Smooth muscle cell of the brain vasculature (primary cell): Measurements from ENCODE around the gene TEAD1.
"Not testable (repeated sequence)": the region's sequence is repeated elsewhere in the genome, so short reads cannot be mapped to it uniquely, and the experiment has no call there.

ENCODE experiments used
- DNase-seq: peaks from one replicate; pipeline ENCODE4 v3.0.0-alpha.2; 2012; ENCODE audit warnings: low read depth, low spot score

TEAD1 gene

DNA sequence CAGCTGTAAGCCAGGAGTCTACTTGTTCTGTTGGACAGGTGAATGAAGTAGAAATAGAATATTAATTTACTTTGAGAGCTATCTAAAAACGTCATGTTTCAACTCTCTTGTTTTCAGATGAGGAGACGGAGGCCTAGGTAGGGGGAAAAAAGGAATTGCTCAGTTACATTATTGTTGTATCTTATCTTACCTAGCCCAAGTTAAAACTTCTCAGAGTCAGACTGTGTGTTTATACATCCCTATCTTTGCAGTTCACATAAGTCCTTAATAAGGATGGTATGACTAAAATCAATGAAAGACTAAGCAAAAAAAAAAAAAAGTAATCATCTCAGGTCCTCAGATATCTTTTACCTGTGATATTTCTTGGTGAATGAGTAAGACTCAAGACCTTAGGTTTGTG is 62.8 kb downstream of the TEAD1 start:
- no peak for DNase-seq

DNA sequence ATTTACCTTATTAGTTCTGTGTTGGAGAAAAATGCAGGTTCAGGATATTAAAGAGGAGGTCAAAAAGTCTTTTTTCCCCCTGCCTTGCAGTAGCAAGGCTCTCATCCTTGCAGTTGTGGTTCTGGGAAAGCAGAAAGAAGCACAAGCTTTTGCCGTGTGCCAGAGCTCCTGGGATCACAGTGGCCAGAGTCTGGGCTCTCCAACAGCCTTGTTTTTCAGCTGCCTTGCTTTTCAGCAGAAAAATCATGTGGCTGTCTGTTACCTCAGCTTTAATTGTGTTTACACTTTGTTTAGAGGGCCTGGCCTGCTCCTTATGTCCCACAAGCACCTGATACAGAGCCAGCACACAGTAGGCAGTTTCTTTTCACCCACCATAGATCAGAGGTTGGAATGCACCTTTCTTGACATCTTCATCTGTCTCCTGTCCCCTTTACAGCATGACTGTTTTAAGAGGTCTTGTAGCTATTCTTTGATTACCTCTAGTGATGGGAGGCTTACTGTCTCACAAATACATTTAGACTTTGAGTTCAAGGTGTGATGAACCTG is 67.5 kb downstream of the TEAD1 start:
- no peak for DNase-seq

DNA sequence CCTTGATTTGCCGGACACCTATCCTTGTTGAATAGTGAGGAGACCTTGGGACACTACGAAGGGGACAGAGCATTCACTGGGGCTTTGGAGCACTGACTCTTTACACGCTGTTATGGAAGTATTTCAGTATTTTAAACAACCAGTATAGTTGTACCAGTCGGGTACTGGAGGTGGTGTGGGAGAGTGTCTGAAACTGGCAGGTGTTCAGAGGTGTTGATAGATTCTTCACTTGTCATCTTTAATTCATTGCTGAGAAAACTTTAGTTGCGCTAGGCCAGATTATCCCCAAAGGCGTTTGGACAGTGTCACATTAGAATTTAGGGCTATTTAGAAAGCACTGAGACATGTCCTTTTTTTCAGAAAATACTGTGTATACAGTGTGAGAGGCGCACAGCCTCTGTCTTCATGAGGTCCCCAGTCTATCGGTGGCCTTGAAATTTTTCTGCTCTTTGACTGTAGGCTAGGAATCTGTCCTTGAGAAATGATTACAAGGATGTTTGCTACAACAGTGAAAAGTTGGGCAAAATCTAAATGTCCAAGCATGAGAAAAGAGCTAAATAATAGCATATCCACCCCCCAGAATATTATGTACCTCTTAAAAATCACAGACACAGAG is 69.7 kb downstream of the TEAD1 start:
- no peak for DNase-seq

DNA sequence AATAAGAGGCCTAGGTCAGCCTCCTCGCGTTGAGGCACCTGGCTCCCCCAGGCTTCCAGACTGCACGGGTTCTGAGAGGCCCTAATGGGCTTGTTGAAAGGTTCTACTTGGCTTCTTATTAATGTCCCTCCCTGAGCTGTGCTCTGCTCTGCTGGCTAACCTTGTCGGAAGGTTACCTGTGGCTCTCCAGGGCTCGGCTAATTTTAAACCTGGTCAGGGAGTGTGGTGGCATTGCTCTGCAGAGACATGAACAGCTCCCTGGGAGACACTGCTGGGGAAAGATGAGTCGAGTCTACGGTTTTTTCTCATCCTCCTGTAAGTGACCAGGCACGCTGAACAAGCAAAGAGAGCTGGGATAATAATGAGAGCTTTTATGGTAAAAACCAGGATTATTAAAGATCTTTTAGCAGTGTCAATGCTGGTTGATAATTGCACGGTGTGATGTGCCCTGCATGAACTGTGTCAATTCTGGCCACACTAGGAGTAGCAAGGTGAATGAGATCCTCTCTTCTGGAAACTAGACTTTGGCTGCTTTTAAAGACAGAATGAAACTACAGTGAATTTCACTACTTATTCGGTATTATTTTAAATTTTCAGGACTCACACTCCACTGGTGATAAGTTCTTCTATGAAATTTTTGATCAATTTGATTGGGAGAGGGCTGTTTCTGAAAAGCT is 70.7 kb downstream of the TEAD1 start:
- no peak for DNase-seq

DNA sequence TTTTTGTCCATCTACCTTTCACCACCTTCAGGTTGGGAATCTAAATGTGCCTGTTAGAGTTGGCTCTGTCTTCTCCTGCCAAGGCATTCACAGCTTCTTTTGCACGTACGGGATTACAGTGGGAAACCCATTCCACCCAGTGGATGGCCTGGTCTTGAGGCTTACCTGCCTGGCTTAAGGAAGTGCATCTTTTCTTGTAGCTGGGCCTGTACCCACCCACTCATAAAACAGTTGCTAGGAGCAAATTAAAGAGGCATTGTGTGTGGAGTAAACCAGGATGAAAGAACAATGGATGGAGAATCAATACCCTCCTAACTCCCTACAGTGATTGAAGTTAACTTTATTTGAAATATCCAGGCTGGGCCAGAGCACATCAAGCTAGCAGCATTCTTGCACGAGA is 71.6 kb downstream of the TEAD1 start:
- no peak for DNase-seq

DNA sequence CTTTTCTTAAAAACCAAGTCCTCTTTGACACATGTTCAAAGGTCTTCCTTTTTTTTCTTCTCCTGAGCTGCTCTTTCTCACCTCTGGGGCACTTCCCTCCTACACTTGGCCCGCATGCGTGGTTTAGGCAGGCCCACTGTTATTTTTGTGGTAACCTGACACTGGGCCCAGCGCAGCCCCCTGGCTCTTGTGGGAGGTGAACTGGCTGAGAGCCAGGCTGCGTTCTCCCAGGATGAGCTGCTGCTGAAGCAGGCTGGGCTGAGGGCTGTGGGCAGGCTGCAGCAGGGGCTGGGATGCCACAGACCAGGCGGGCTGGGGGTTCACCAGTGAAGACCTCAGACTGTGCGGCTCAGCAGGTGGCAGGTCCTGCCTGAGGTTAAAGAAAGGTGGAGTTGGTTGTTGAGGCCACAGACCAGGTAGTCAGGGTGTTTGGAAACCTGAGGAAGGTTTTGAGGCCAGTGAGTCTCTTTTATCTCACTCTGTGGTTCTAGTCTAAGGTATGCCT is 72.4 kb downstream of the TEAD1 start:
- peak; percentile 84 for DNase-seq

DNA sequence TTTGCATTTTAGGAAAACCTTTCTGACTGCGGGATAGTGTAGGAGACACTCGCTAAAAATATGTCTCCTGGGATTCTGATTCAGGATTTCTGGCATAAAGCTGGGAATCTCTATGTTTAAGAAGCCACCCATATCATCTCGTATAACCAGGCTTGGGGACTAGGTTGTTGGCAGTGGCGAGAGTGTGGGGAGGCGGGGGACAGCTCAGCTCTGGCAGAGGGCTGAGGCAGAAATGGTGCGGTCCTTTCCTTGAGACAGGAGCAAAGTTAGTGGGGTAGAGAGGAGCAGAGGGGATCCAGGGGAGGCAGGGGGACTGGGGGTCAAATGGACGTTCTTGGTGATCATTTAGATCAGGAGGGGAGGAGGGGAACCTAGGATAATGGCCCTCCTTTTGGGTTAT is 74.3 kb downstream of the TEAD1 start:
- DNase-seq = no peak

DNA sequence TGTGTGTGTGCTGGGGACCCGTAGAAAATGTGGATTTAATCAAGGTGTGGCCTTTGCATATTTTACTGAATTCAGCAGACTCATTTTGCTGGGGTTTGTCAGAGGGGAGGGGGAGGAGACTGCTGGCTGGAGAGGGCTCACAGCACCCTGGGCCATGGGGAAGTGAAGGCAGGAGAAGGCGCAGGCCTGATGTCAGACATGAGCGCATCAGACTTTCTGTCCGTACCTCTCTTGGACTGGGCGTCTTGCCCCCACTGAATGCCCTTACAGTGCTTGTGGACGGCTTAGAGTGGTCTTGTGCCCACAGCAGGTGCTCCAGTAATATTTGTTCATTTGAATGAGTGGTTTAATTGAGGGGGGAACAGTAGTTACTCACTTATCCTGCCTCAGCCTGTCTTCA is 75.2 kb downstream of the TEAD1 start:
- no peak for DNase-seq

DNA sequence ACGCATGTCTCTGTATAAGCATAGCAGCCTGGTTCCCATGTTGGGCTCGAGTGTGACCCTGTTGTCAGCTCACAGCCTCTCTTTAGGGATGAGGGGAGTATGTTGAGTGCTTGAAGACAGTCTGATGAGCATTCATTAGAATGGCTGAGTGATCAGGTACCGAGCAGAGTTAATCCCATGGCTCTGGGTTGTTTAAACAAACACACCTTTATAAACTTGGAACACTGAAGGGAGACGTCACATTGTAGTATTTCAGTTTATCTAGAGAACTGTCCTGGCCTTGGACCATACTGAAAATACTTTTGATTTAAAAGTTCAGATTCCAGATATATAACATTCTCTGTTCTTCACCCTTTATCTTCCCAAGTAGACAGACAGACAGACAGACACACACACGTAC is 76.0 kb downstream of the TEAD1 start:
- DNase-seq = no peak

DNA sequence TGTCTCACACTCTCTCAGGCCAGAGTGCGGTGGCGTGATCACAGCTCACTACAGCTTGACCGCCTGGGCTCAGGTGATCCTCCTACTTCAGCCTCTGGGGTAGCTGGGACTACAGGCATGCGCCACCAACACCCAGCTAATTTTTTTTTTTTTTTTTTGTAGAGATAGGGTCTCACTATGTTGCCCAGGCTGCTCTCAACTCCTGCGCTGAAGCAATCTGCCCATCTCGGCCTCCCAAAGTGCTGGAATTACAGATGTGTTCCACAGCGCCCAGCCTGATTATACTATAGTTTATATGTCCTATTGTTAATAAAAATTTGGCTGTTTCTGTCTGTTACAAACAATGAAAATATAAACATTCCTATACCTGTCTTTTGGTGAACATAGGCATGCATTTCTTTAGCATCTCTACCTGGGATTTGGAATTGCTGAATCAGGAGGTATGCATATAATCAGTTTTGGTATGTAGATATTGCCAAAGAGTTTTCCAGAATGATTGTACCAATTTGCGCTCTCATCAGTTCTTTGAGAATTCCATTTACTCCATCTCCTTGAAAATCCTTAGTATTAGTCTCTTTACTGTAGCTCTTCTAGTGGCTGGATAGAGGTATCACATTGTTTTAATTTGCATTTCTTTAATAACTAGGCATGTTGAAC is 78.8 kb downstream of the TEAD1 start:
- DNase-seq = no peak

DNA sequence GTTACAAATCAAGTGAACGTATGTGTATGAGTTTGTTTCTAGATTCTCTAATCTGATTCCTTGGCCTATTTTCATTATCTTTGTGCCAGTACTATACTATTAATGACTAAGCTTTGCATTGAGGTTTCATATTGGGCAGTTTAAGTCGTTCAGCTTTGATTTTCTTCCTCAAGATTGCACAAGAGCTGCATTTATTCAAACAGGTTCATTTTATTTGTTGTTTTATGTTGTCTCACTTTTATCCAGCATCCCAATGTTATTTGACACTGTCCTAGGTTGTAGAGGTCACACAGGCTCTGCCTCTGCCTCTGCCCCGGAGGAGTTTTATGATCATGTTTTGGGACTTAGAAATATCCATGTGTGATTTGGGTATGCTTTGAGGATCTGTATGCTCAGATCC is 79.8 kb downstream of the TEAD1 start:
- no peak for DNase-seq

DNA sequence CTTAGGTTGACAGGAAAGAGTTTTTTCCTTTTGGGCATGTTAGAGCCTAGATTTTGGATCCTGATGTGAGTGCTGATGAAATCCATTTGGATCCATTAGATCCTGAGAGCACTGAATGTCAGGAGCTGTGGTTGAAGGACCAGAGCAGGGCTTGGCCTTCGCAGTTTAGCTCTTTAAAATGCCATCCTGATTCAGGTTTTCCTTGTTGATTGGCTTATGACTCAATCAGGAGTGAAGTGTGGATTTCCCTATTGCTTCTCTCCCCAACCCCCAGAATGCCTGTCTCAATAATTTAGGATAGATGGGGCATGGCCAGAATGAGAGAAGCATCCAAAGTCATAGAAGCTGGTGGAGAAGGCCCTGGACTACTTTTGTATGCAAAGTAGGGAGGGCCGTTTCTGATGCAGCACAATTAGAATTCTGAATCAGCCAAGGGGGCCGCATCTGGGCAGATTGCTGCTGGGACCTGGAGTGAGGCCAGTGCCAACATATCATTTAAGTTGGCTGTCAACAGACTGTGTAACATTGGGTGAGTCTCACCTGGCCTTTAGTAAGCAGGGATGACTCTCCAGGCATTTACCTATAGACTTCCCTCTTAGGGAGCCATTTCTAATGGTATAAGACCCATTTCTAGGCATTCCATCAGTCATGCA is 80.5 kb downstream of the TEAD1 start:
- no peak for DNase-seq

DNA sequence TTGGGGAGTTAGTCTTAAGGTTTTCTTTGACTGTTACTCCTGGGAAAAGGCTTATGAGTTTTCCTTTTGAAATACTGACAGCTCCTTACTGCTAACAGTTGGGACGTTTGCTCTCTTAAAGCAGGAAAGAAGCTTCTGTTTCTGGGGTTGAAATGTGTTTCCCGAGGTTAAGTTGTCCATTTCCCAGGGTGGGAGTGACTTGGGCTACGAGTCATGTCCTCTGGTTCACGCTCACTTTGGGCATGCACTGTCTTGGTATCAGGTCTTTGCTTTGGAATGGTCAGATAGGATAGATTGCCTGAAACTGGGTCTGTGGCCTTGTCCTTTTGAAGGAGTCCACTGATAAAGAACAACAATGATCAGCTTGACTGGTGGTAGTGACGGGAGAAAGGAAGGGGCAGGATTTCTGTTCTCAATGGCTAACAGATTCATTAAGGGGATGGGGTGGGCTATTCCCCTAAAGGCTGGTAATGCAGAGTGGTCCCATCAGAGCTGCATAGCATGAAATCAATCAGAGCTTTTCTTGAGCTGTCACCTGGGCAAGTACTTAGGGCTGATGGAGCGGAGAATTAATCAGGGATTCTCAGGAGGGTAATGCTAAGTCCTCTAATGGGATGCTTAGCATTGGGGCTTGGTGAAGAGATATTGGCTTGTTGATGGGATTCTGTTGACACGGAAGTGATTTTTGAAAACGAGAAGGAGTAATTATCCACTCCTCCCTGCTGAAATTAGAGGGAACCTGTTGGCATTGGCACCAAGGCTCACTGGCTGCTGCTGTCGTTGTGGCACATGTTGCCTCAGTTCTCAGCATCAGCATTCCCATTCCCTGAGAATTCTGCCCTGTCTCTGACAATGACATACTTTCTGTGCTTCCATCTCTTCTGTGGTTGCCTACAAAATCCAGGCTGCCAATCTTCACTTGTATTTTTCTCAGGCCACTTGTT is 81.6 kb downstream of the TEAD1 start:
- no peak for DNase-seq

DNA sequence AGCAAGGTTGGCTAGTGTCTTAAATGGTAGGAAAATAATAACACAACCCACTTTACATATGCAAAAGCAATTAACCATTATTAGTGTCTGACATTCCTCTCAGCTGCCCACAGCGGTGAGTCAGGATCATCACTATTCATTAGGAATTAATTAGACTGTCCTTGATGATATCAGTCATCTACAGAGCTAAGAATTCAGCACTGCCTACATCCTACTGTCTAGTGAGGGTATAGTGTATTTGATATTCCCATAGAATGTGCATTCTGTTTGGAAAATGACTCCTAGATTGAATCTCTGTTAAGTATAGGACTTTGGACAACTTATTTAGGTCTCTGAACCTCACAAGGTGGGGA is 82.2 kb downstream of the TEAD1 start:
- DNase-seq = no peak

DNA sequence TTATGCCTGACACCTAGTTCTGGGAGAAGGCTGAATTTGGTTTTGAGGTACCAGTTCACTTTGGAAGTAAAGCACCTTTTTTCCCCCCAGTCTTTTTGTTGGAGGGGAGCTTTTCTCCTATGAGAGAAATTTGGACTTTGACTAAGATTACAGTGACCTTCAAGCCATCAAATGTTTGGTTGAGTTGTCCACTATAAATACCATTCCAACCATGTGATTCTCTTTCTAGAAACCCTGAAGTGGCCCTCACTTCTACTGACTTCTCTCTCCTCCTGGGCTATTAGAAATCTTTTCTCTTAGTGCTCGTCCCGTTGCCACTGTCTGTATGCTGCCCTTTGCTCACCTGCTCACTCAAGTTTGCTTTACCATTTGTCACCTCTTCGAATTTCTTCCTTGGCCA is 82.6 kb downstream of the TEAD1 start:
- DNase-seq = no peak

DNA sequence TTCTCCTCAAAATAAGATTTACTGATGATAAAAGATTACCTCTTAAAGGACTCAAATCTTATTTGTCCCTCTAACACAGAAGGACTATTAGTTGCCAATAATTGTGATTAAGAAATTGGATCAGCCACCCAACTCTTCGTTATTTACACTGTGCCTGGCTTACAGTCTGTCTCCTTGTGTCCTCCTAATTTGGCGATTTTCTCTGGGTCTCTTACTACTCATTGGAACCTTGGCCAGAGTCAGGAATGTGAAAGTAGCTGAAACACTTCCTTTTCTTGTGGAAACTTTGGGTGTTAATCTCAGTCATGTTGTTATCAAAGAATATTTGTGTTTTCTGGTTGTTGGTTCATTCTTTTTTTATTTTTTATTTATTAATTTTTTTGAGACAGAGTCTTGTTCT is 83.2 kb downstream of the TEAD1 start:
- no peak for DNase-seq

DNA sequence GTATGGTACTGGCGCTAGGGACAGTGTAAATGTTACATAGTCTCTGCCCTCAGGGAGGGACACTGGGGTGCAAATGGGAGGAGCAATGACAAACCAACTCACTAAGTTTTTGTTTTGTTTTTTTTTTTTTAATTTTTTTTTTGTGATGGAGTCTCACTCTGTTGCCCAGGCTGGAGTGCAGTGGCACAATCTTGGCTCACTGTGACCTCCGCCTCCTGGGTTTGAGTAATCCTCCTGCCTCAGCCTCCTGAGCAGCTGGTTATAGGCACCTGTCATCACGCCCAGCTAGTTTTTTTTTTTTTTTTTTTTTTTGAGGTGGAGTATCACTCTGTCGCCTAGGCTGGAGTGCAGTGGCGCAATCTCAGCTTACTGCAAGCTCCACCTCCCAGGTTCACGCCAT is 83.9 kb downstream of the TEAD1 start:
- DNase-seq = not testable (repeated sequence)

DNA sequence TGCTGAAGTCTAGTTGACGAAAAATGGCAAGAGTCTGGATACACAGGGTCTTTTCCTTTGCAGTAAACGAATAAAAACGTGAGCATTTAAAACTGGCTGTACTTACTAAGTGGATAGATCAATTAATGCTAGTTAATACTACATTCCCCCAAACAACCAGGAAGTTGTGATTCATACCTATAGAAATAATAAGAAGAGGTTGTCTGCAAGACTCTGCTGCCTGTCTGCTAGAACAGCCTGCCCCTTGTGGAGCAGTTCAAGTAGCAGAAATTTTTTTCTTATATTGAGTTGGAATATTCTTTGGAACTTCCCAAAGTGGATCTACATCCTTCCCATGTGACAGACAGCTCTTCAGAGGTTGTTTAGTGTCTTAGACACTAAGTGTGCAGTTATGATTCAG is 86.8 kb downstream of the TEAD1 start:
- DNase-seq = no peak

DNA sequence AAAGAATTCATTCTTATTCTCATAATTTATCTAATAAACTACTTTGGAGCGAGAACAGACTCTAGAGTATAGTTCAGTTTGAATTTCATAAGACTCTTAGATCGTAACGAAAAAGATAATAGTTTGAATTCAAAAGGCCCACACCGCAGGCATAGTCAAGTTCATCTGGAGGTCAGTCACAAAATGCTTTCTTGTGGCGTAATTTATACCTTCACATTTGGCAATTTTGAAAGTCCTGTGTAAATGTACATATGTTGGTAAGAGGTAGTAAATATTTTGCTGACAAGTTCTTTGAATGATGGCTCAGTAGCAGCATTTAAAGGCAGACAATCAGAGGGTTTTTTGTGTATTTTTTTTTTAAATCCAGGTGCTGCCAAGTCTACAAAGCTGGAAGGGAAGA is 88.1 kb downstream of the TEAD1 start:
- no peak for DNase-seq

DNA sequence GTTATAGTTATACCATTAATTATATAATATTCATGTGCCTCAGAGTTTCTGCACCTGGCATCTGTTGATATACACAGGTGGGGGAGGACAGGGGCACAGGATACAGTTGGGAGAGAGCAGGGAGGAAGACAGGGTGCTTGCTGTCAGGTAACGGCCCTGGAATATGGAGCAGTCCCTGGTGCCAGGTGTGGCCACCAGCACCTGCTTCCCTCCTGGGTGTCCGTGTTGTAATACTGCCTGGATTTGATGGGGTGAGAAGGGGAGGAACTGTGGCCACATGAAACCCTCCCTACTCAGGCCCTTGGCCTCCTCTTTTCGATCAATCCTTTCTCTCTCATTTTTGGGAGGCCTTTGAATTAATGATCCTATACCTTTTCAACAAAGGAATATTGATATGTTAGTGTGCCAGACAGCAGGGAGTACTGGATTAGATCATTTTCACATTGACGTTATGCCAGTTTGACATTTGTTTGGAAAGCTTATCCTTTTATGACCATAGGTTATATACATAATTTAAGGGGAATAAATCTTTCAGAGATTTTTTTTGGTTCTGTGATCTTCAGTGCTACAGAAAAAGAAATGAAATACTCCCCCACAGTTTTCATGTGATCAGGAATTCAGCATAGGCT is 88.6 kb downstream of the TEAD1 start:
- no peak for DNase-seq
